HG03565 (cell line): ENCODE data around the gene ASB1.

Source experiments
- ATAC-seq: cut with Tn5 transposase; IDR thresholded peaks from one replicate; pipeline ENCODE4 v1.9.1; 2021; ENCODE audit warnings: mild to moderate bottlenecking, moderate library complexity; ENCODE audit not compliant: unreplicated experiment

The ASB1 gene

DNA sequence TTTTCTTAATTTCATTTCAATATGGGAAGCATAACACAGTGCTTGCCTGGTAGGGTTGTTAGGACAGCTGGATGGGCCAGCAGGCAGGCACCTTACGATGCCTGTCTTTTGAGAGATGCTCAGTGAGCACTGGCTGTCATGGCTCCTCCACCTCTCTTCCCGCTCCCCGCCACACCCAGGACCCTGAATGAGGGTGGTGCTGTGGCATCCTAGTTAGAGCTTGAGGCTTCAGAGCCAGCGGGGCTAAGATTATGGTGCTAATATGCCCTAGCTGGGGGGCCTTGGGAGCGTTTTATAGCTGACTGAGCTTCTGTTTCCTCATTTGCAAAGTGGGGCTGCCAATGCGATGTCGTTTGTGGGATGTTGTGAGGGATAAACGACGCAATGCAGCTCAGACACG lies 37.7 kb downstream of the ASB1 start:
- ATAC-seq = no peak

- ATAC-seq = no peak
These were observed 38.9 kb downstream of the ASB1 start for GRCh38 chr2:238465487-238466242.

- ATAC-seq = no peak
These were observed 39.6 kb downstream of the ASB1 start for GRCh38 chr2:238466243-238466756.

GRCh38 chr2:238467062-238467461 lies 40.3 kb downstream of the ASB1 start:
- no peak for ATAC-seq

GRCh38 chr2:238467792-238468191 lies 41.1 kb downstream of the ASB1 start:
- no peak for ATAC-seq

GRCh38 chr2:238469155-238469554 lies 42.4 kb downstream of the ASB1 start:
- no peak for ATAC-seq

DNA sequence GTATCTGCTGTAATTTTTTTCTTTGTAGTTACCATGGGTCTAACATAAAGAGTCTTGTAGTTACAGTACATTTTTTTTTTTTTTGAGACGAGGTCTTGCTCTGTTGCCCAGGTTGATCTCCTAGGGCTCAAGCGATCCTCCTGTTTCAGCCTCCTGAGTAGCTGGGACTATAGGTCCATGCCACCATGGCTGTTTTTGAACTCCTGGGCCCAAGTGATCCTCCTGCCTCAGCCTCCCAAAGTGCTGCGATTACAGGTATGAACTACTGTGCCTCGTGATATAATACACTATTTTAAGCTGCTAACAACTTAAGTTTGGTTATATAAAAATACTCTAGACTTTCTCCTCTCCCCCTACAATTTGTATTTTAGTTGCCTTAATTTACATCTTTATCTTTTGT lies 46.3 kb downstream of the ASB1 start:
- no peak for ATAC-seq

GRCh38 chr2:238473523-238473922 lies 46.8 kb downstream of the ASB1 start:
- ATAC-seq = no peak

DNA sequence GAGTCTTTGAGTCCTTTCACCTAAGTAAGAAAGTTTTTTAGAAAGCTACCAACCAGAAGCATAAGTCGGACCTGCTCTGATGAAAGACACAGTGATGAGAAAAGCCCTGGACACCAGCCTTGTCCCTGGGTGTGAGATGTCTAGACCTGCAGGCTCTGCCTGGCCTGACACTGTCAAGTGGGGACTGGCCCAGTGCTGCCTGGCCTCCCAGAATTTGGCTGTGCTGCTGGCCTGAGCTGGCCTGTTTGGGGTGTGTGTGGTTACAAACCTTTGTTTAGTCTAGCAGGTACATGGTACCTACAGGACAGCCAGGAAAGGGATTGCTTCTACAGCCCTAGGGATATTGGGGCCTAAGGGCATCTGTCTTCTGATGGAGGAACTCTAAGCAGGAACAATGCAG lies 48.3 kb downstream of the ASB1 start:
- no peak for ATAC-seq

DNA sequence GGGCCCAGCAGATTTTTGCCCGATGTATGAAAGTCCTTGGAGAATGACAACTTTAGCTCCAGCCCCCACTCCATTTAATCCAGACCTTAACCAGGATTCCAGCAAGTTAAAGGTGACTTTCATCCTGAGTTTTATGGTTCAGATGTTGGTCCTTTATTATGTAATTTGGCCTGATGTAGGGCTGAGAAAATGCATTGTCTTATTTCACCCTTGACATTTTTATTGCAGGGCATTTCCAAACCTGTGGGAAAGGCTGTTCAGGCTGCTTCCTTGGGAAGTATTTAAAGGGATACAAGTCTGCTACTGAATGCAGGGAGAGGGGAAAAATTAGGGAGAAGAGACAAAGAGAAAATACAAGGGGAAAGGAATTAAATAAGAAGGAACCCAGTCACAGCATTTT lies 48.8 kb downstream of the ASB1 start:
- no peak for ATAC-seq

DNA sequence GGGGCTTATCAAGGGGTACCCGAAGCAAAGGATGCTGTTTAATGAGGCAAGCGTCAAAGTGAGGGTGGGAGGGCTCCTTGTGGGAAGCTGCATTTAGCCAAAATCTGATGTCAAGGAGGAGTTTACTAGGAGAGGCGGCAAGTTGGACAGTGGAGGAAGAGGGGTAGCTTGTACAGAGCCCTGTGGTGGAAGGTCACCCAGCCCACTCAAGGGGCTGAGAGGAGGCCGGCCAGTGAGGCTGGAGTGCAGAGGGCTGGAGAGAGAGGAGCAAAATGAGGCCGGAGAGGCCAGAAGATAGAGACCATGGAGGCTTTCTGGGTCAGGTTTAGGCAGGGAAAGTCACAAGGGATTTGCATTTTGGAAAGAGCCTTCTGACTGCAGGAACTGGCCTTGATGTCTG lies 49.5 kb downstream of the ASB1 start:
- no peak for ATAC-seq

GRCh38 chr2:238478216-238478615 lies 51.5 kb downstream of the ASB1 start:
- ATAC-seq = no peak

GRCh38 chr2:238479847-238480246 lies 53.1 kb downstream of the ASB1 start:
- no peak for ATAC-seq

DNA sequence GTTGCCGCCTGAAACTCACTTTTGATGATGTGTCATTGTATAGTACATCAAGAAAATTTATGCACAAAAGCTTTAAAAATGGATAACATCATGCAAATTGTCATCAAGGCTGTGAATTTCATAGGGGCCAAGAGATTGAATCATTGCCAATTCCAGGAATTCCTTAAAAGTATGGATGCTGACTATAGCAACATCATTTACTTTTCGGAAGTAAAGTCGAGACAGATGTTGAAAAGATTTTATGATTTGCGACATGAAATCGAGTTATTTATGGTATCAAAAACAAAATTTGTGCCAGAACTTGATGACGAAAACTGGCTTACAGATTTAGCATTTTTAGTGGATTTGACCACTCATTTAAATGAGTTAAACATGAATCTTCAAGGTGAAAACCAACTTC lies 56.3 kb downstream of the ASB1 start:
- no peak for ATAC-seq

DNA sequence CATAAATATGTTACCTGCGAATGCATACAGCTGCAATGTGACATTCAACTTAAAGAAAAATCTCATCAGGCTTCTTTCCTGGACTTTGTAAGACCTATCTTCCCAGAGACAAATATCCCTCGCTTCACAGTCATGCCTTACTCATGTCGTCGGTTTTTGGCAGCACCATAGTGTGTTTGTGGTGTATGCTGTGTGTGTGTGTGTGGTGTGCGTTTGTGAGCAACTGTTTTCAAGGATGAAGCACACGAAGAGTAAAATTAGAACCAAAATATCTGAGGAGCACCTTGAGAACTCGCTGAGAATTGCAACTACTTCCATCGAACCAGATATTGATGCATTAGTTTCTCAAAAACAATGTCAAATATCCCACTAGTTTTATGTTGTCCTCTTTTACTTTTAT lies 56.9 kb downstream of the ASB1 start:
- no peak for ATAC-seq

- ATAC-seq = no peak
These were observed 58.1 kb downstream of the ASB1 start for GRCh38 chr2:238484522-238485452.

- ATAC-seq = no peak
These were observed 59.6 kb downstream of the ASB1 start for GRCh38 chr2:238486123-238486848.

DNA sequence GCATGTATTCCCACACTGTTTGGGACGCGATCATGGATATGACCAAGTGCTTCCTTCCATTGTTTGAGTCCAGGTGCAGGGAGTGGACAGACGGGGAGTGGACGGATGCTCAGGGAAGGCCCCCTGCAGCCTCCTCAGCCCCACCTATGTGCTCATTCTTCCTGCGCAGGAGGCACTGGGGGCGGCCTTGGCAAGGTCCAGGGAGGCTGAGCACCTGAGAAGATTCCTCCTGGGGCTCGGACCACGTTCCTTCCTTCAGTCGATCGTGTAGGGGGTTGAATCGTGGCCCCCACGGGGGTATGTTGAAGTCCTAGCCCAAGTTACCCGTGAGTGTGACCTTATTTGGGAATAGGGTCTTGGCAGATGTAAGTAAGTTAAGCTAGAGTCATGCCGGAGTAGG lies 60.4 kb downstream of the ASB1 start:
- no peak for ATAC-seq

DNA sequence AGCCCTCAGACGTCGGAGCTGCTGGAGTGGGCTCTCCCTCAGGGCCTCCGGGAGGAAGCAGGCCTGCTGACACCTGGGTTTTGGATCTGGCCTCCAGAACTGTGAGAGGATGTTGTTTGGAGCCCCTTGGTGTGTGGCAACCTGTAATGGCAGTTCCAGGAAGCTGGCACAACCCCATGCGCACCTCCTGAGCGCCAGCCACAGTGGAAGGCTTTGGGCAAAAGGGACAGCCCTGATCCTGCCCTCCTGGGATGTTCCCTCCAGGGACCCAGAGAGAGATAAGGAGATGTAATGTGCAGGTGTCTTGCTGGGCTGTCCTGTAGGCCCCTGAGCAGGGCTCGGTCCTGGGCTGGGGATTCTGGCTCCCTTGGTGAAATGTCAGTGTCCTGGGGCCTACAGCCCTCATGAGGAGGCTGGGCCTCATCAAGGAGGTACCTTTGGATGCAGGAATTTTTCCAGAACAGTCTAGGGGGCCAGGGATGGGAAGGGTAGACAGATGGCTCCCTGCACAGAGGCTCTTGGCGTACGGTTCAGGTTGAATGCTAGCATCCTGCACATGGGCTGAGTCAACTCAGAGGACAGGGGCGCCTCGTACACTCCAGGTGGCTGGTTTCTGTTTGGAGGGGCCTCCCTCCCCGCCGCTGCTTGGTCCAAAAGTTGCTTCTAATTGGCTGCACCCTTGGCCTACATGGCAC lies 61.1 kb downstream of the ASB1 start:
- ATAC-seq = no peak

DNA sequence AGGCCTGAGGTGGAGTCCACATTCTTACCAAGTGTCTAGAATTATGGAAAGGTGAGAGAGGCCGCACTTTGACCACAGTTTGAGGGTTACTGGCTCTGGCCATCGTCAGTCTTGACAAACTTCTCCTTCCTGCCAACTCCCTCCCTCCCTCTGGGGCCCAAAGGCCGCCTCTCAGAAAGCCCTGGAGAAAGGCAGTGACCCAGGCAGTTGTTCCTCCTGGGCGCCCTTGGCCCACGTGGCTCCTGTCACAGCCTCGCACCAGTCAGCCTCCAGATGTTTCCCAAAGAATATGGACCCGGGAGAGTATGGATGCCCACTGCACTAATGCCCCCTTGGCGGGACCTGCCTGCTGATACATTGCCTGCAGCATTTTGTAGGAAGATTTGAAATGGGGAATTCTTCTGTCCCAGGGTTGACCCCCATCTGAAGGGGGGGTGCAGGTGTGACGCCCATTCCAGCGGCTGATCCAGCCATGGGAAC lies 61.7 kb downstream of the ASB1 start:
- no peak for ATAC-seq

DNA sequence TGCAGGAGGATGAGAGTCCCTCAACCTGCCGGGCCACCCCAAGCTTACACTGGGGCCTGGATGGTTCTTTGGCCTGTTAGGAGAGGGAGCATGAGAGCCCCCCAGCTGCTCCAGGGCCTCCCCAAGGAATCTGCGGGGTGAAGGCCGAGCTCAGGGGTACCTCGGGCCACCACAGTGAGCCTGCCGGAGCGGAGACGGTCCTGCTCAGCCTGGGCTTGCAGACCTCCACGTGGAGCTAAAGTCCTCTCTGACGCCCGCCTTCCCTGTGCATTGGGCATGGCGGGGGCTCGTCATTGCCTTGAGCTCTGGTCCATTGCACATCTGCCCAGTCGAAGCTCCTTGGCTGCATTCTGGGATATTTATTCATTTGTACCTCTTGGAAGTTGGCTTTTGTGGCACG lies 62.7 kb downstream of the ASB1 start:
- ATAC-seq = no peak
